AG09319 (cell line): ENCODE measurements around the gene ECSIT.

ENCODE experiments used
- DNase-seq: peaks from one replicate; pipeline ENCODE4 v3.0.0-alpha.2; 2010; ENCODE audit warnings: low read depth; ENCODE audit errors: extremely low read depth
- TF ChIP-seq, protein P1 (sequence below): IDR thresholded peaks from 2 replicates; pipeline ENCODE4 v1.5.1; 2011; ENCODE audit warnings: low read depth, mild to moderate bottlenecking, inconsistent platforms, low read length, moderate library complexity

Gene ECSIT

DNA sequence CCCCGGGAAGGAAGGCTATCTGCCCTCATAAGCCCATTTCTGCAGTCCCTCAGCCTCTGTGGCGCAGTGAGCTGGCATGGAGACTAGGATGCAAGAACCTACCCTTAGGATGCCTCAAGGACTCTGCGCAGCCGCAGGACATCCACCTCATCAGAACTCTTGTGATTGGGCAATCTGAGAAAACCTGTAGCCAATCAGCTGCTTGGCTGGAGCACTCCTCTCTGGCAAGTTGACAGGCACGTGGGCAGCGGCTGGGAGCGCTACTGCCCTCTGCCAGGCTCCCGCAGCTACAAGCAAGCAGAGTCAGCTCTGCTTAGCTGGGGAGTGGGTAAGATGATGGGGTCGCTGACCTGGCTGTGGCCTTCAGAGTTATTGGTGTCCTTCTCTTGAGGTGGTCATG is 1.5 kb upstream of the ECSIT start:
- DNase-seq, result no peak
- TF ChIP-seq, protein P1, sequence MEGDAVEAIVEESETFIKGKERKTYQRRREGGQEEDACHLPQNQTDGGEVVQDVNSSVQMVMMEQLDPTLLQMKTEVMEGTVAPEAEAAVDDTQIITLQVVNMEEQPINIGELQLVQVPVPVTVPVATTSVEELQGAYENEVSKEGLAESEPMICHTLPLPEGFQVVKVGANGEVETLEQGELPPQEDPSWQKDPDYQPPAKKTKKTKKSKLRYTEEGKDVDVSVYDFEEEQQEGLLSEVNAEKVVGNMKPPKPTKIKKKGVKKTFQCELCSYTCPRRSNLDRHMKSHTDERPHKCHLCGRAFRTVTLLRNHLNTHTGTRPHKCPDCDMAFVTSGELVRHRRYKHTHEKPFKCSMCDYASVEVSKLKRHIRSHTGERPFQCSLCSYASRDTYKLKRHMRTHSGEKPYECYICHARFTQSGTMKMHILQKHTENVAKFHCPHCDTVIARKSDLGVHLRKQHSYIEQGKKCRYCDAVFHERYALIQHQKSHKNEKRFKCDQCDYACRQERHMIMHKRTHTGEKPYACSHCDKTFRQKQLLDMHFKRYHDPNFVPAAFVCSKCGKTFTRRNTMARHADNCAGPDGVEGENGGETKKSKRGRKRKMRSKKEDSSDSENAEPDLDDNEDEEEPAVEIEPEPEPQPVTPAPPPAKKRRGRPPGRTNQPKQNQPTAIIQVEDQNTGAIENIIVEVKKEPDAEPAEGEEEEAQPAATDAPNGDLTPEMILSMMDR, result no peak; the same call in 1 of the 2 replicates

DNA sequence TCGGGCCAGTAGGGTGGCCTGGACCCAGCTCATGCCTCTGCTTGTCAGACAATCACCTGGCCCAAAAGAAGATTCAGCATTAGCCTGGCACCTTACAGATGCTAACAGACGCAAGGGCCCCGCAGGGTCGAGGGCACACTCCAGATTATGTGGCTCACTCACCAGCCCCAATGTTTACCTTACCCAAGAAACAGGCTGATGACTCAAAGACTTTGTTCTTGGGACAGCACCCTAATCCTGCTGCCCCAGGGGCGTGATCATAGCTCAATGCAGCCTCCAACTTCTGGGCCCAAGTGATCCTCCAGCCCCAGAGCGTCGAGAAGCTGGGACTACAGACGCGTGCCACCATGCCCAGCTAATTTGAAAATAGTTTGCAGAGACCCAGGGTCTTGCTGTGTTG is 9.8 kb downstream of the ECSIT start:
- TF ChIP-seq, protein P1, result no peak
- no peak for DNase-seq

DNA sequence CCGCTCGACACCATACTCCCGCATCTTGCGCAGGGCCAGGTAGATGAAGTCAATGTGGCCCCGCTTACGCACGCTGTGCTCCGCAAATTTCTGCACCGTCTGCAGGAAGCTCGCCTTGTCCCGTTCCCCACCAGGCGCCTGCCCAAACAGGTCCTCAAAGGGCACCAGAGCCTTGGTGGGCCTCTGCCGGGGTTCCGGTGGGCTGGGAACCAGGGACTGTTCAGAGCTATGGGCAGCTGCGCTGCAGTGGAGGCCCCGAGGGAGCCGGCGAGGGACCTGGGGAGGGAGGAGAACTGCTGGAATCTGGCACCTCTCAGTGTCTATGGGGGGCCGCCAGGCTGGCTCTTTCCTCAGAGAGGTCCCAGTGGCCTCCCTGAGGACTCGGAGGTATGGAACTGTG is 15.0 kb downstream of the ECSIT start:
- DNase-seq, result no peak

DNA sequence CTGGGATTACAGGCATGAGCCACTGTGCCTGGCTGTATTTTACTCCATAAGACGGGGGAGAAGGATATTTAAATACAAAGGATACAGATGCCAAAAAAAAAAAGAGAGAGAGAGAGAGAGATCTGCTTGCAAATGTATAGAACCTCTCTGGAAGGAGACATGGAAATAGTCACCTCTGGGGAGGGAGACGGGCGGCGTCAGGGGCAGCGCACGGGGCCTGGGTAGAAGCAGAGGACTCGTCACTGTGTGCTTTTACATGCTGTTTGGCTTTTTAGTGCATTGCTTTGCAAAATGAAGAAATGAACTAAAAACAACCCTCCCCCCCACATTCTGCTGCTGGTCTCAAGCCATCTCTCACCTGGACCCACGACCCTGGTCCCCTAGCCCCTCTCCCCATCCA is 18.5 kb downstream of the ECSIT start:
- TF ChIP-seq, protein P1, result no peak

More for the DNA sequence above, 15.0 kb downstream of the ECSIT start:
- TF ChIP-seq, protein P1, result no peak

DNA sequence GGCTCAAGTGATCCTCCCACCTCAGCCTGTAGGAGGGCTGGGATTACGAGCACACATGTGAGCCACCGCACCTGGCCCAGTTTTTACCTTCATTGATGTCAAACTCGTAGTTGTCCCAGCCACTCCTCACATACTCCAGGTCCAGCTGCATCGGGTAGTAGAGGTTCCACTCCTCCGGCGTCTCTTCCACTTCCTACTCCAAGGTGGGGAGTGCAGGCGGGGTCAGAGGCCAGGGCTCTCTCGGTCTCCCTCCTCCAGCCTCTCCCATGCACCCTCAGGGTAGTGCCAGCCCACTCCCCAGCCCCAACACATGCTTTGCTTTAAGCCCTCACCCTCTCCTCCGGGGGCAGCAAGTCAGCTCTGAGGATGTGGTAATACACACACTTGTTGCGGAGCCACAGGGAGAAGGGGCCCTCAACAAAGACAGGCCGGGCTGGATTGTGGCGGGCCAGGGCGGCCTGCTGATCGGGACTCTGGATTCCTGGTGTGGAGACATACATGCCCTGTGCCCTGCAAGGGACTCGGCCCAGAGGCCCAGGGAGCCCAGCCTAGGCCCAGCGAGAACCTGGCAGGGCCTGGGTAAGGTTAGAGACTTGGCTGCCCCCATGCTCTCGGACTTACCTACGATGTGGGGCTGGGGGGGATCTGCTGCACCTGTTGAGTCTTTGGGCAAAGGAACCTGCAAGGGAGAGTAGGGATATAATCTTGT is 21.4 kb downstream of the ECSIT start:
- TF ChIP-seq, protein P1, result no peak
- no peak for DNase-seq

More for the DNA sequence above, 18.5 kb downstream of the ECSIT start:
- DNase-seq, result no peak

DNA sequence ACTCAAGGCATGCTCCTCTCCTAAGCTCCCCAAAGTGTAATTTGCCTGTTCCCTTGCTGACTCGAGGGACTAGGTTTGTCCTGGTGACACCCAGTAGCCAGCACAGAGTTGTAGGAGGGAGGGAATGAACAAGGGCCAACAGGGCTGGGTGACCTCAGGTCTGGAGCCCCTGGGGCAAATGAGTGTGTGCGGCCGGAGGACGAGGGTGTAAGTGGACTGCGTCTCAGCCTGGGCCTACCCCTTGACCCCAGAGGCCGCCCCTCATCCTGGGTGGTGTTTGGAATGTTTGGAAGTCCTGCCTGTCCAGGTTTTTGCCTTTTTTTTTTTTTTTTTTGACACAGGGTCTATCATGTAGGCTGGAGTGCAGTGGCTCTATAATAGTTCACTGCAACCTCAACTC is 22.0 kb downstream of the ECSIT start:
- TF ChIP-seq, protein P1, result no peak
- DNase-seq, result no peak

DNA sequence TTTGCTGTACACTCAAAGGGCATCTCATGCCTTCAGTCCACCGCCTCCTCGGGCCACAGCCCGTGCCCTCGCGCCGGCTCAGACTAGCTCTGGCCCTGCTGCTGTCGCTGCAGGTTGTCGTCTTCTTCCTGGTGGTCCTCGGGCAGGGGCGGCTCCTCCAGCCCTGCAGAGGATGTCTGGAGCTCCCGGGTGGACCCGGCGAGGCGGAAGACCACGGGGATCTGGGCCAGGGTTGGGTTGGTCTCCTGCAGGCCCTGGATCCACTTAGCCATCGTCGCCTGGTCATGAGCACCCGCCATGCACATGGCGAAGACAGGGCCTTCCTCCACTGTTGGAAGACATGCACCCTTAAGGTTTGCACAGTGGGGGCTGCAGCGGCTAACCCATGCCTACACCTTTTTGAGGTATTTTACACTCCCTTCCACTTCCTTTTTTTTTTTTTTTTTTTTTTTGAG is 22.8 kb downstream of the ECSIT start:
- TF ChIP-seq, protein P1, result no peak
- no peak for DNase-seq
